ENCODE measurements around the gene YPEL3.

DNA sequence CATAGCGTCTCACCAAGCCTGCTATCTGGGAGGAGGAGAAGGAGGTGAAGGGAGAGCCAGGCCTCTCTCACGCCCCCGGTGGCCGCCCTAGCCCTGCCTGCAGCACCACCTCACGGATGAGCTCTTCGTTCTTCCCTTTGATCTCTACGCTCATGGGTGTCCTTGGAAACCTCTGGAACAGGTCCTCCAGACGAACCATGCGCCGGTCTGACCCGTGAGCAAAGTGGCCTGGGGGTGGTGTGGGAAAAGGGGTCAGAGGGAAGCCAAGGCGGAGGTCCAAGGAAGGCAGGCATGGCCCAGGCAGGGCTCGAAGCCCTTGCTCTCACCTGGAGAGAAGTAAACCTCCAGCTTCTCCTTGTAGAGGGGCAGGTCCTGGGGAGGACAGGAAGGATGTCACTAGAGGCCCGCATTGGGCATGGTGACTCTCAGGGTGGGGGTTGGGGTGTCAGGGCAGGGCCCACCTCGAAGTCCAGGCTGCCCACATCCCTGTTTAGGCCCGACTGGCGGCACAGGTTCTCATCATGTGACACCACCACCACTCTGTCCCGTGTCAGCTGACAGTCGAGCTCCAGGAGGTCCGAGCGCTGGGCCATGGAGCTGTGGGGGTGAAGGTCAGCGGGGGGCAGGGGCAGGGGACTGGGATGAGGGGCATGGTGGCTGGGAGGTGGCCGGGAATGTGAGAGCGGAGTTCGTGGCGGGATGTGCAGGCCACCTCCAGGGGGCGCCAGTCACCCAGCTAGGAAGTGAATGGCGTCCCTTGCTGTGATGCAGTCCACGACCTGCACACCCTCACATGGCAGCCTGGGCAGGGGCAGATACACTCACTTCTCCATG, 16.4 kb upstream of the YPEL3 start:
- TF ChIP-seq EP300 (IDR thresholded peaks at IDR 0.05) (no peak), POLR2A (IDR thresholded peaks at IDR 0.05) (no peak), POLR2AphosphoS5 (IDR thresholded peaks at IDR 0.05) (no peak)
- TF ChIP-seq, protein P1, sequence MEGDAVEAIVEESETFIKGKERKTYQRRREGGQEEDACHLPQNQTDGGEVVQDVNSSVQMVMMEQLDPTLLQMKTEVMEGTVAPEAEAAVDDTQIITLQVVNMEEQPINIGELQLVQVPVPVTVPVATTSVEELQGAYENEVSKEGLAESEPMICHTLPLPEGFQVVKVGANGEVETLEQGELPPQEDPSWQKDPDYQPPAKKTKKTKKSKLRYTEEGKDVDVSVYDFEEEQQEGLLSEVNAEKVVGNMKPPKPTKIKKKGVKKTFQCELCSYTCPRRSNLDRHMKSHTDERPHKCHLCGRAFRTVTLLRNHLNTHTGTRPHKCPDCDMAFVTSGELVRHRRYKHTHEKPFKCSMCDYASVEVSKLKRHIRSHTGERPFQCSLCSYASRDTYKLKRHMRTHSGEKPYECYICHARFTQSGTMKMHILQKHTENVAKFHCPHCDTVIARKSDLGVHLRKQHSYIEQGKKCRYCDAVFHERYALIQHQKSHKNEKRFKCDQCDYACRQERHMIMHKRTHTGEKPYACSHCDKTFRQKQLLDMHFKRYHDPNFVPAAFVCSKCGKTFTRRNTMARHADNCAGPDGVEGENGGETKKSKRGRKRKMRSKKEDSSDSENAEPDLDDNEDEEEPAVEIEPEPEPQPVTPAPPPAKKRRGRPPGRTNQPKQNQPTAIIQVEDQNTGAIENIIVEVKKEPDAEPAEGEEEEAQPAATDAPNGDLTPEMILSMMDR (IDR thresholded peaks at IDR 0.05): peak; percentile 13 to 45

Data from suprapubic skin (tissue), 4 donors.